SW480 (cell line): ENCODE results near the gene QARS1.

Source experiments
- DNase-seq: peaks from one replicate; pipeline ENCODE4 v3.0.0-alpha.2; 2016; ENCODE audit warnings: low spot score

Gene QARS1

GRCh38 chr3:49053543-49053942 lies 51.0 kb downstream of the QARS1 start:
- no peak for DNase-seq
